Stimulated activated naive CD8-positive, alpha-beta T cell treated with anti-CD3 and anti-CD28 coated beads, Interleukin-15, amount 100 ng/mL, for 72 hours (primary cell): Measurements from ENCODE around the gene PCNX3.
"Not testable (repeated sequence)": the region's sequence is repeated elsewhere in the genome, so short reads cannot be mapped to it uniquely, and the experiment has no call there.

Experiments used
- ATAC-seq: fragments of 150-1000 bp; cut with Tn5 transposase; 2 replicates; pipeline ENCODE4 v1.10.0; 2021; ENCODE audit warnings: mild to moderate bottlenecking, moderate library complexity
- DNase-seq, 2 donors: peaks; one replicate each; pipeline ENCODE4 v3.0.0; 2021 to 2022
- H3K27ac Mint-ChIP-seq, 2 donors: one replicate each; pipeline ENCODE4 v1.8.0; 2022; ENCODE audit warnings: mild to moderate bottlenecking in 2 of 2, mixed read lengths in 2 of 2, moderate library complexity in 2 of 2
- H3K27me3 Mint-ChIP-seq: one replicate; pipeline ENCODE4 v1.8.0; 2022; ENCODE audit warnings: mixed read lengths
- H3K4me1 Mint-ChIP-seq: one replicate; pipeline ENCODE4 v1.8.0; 2022; ENCODE audit warnings: mild to moderate bottlenecking, mixed read lengths
- H3K4me3 Mint-ChIP-seq, 2 donors: one replicate each; pipeline ENCODE4 v1.8.0; 2022; ENCODE audit warnings: mild to moderate bottlenecking in 2 of 2, mixed read lengths in 2 of 2, moderate library complexity in 1 of 2
- H3K9me3 Mint-ChIP-seq, 2 donors: one replicate each; pipeline ENCODE4 v1.8.0; 2022; ENCODE audit warnings: mixed read lengths in 2 of 2

PCNX3 gene

GRCh38 chr11:65634905-65635731 is 19.5 kb downstream of the PCNX3 start:
- ATAC-seq (no peak), DNase-seq (no peak)
- Mint-ChIP-seq H3K27ac (no peak overlapping the region), H3K27me3 (no peaks in the 10 kb centered on the region), H3K4me1 (peaks cover 53% of the 10 kb centered on the region), H3K9me3 (no peaks in the 10 kb centered on the region), H3K4me3 (no peak overlapping the region)

- Mint-ChIP-seq H3K9me3 (no peaks in the 10 kb centered on the region), H3K27ac (peak overlapping the region in 1 of 2 donors; percentile 55), H3K27me3 (no peaks in the 10 kb centered on the region), H3K4me3 (peak overlapping the region in 1 of 2 donors; percentile 29), H3K4me1 (peaks cover 63% of the 10 kb centered on the region)
- DNase-seq (no peak), ATAC-seq (no peak)
Measured at GRCh38 chr11:65636108-65637031, 20.8 kb downstream of the PCNX3 start.

- no peak for ATAC-seq
- H3K4me1 Mint-ChIP-seq, result peaks cover 70% of the 10 kb centered on the region
Measured at GRCh38 chr11:65637032-65637557, 21.5 kb downstream of the PCNX3 start.

GRCh38 chr11:65637794-65638419 is 22.3 kb downstream of the PCNX3 start, which contains the start of gene SIPA1:
TSS of gene SIPA1 (plus strand) at chr11:65638101. CDS start at chr11:65640922, 2,821 bp downstream.
- DNase-seq, result peak; percentile 77
- Mint-ChIP-seq H3K9me3 (no peaks in the 10 kb centered on the region), H3K27me3 (no peaks in the 10 kb centered on the region), H3K4me3 (peak within 1 kb of the TSS; percentile 85 to 94), H3K4me1 (peaks cover 74% of the 10 kb centered on the region), H3K27ac (peak within 1 kb of the TSS; percentile 61 to 94)
- peak; percentile 67 for ATAC-seq

More at GRCh38 chr11:65637032-65637557, 21.5 kb downstream of the PCNX3 start:
- Mint-ChIP-seq H3K27ac (peak overlapping the region; percentile 55 to 69), H3K4me3 (peak overlapping the region; percentile 85 to 94), H3K9me3 (no peaks in the 10 kb centered on the region), H3K27me3 (no peaks in the 10 kb centered on the region)
- no peak for DNase-seq

GRCh38 chr11:65639228-65639597 is 23.6 kb downstream of the PCNX3 start:
- Mint-ChIP-seq H3K4me3 (peak overlapping the region; percentile 85 to 94), H3K27ac (peak overlapping the region; percentile 85 to 96), H3K4me1 (peaks cover 77% of the 10 kb centered on the region)
- not testable (repeated sequence) for H3K27me3 Mint-ChIP-seq, ATAC-seq, H3K9me3 Mint-ChIP-seq, DNase-seq

GRCh38 chr11:65639623-65640482 is 24.3 kb downstream of the PCNX3 start:
- no peaks in the 10 kb centered on the region for H3K9me3 Mint-ChIP-seq
- H3K27ac Mint-ChIP-seq, result peak overlapping the region; percentile 92 to 96
- peak overlapping the region; percentile 85 for H3K4me3 Mint-ChIP-seq
- DNase-seq (peak; percentile 31 to 72), ATAC-seq (peak; percentile 52)
- no peaks in the 10 kb centered on the region for H3K27me3 Mint-ChIP-seq
- H3K4me1 Mint-ChIP-seq, result peaks cover 79% of the 10 kb centered on the region

- peaks cover 74% of the 10 kb centered on the region for H3K4me1 Mint-ChIP-seq
- ATAC-seq (no peak), DNase-seq (peak in 1 of 2 donors; percentile 49)
- peak overlapping the region; percentile 90 to 92 for H3K27ac Mint-ChIP-seq
- peak overlapping the region; percentile 85 for H3K4me3 Mint-ChIP-seq
- no peaks in the 10 kb centered on the region for H3K27me3 Mint-ChIP-seq
- no peaks in the 10 kb centered on the region for H3K9me3 Mint-ChIP-seq
Measured at GRCh38 chr11:65640483-65641296, 25.1 kb downstream of the PCNX3 start.

GRCh38 chr11:65641297-65642013 is 25.9 kb downstream of the PCNX3 start:
- Mint-ChIP-seq H3K27ac (peak overlapping the region; percentile 76 to 90), H3K9me3 (no peaks in the 10 kb centered on the region), H3K4me1 (peaks cover 74% of the 10 kb centered on the region), H3K27me3 (no peaks in the 10 kb centered on the region), H3K4me3 (peak overlapping the region; percentile 85)
- ATAC-seq (no peak), DNase-seq (no peak)

- Mint-ChIP-seq H3K4me3 (peak overlapping the region; percentile 85), H3K4me1 (peaks cover 69% of the 10 kb centered on the region), H3K27me3 (no peaks in the 10 kb centered on the region), H3K9me3 (no peaks in the 10 kb centered on the region), H3K27ac (peak overlapping the region; percentile 57 to 90)
- ATAC-seq, result no peak
- DNase-seq, result no peak
Measured at GRCh38 chr11:65642014-65642671, 26.6 kb downstream of the PCNX3 start.

- DNase-seq (no peak), ATAC-seq (no peak)
- peaks cover 57% of the 10 kb centered on the region for H3K4me1 Mint-ChIP-seq
- H3K27me3 Mint-ChIP-seq, result no peaks in the 10 kb centered on the region
- H3K9me3 Mint-ChIP-seq, result no peaks in the 10 kb centered on the region
- H3K4me3 Mint-ChIP-seq, result no peak overlapping the region
- H3K27ac Mint-ChIP-seq, result peak overlapping the region in 1 of 2 donors; percentile 44
Measured at GRCh38 chr11:65643971-65644370, 28.4 kb downstream of the PCNX3 start.

- ATAC-seq (no peak), DNase-seq (no peak)
- Mint-ChIP-seq H3K4me1 (peaks cover 49% of the 10 kb centered on the region), H3K9me3 (no peaks in the 10 kb centered on the region), H3K27ac (peak overlapping the region in 1 of 2 donors; percentile 61), H3K27me3 (no peaks in the 10 kb centered on the region), H3K4me3 (no peak overlapping the region)
Measured at GRCh38 chr11:65644837-65645236, 29.3 kb downstream of the PCNX3 start.

- Mint-ChIP-seq H3K4me1 (peaks cover 49% of the 10 kb centered on the region), H3K27ac (peak overlapping the region in 1 of 2 donors; percentile 7), H3K4me3 (no peak overlapping the region), H3K27me3 (no peaks in the 10 kb centered on the region), H3K9me3 (no peaks in the 10 kb centered on the region)
- ATAC-seq, result no peak
- no peak for DNase-seq
Measured at GRCh38 chr11:65645710-65646109, 30.1 kb downstream of the PCNX3 start.
